Neuronal stem cell (in vitro differentiated cells): ENCODE measurements around the gene ATG101.

Experiments used
- DNase-seq: peaks from one replicate; pipeline ENCODE4 v3.0.0-alpha.2; 2013; ENCODE audit warnings: low spot score
- H2AFZ ChIP-seq: one replicate; pipeline ENCODE4 v1.6.1; 2013; ENCODE audit warnings: mild to moderate bottlenecking, low read length, inconsistent platforms
- H2AK5ac ChIP-seq: 2 replicates; pipeline ENCODE4 v1.6.1; 2013; ENCODE audit warnings: low read depth, mild to moderate bottlenecking, inconsistent platforms, low read length, moderate library complexity, mixed read lengths
- H2BK120ac ChIP-seq: 2 replicates; pipeline ENCODE4 v1.6.1; 2013; ENCODE audit warnings: low read depth, mild to moderate bottlenecking, inconsistent platforms, low read length, moderate library complexity, mixed read lengths
- H2BK12ac ChIP-seq: one replicate; pipeline ENCODE4 v1.6.1; 2013; ENCODE audit warnings: low read length, inconsistent platforms
- H2BK15ac ChIP-seq: 2 replicates; pipeline ENCODE4 v1.6.1; 2013; ENCODE audit warnings: mild to moderate bottlenecking, low read length, inconsistent platforms, mixed read lengths
- H2BK5ac ChIP-seq: one replicate; pipeline ENCODE4 v1.6.1; 2013; ENCODE audit warnings: inconsistent platforms, mild to moderate bottlenecking, low read length, moderate library complexity
- H3K14ac ChIP-seq: one replicate; pipeline ENCODE4 v1.6.1; 2013; ENCODE audit warnings: low read length, inconsistent platforms
- H3K18ac ChIP-seq: 2 replicates; pipeline ENCODE4 v1.6.1; 2013; ENCODE audit warnings: low read length, inconsistent platforms
- H3K23ac ChIP-seq: 2 replicates; pipeline ENCODE4 v1.6.1; 2013; ENCODE audit warnings: low read depth, mild to moderate bottlenecking, mixed read lengths, low read length, inconsistent platforms; ENCODE audit not compliant: poor library complexity
- H3K27ac ChIP-seq: replicated peaks from 3 replicates; pipeline ENCODE4 v1.5.1; 2013; ENCODE audit warnings: low read length, inconsistent platforms
- H3K27me3 ChIP-seq, 3 experiments: 2 replicates each; pipeline ENCODE4 v1.6.1; 2013; ENCODE audit warnings: low read length in 3 of 3, mild to moderate bottlenecking in 2 of 3, inconsistent platforms in 1 of 3, low read depth in 1 of 3, mixed read lengths in 1 of 3, moderate library complexity in 1 of 3; ENCODE audit not compliant: control insufficient read depth in 3 of 3, insufficient read depth in 3 of 3
- H3K36me3 ChIP-seq, 2 donors: replicated peaks in 1 of 2; 2 replicates each; pipeline ENCODE4 v1.6.1; 2013; ENCODE audit warnings: low read length in 2 of 2; ENCODE audit not compliant: control insufficient read depth in 2 of 2, insufficient read depth in 2 of 2
- H3K4ac ChIP-seq: 2 replicates; pipeline ENCODE4 v1.6.1; 2013; ENCODE audit warnings: inconsistent platforms, mild to moderate bottlenecking, low read length, moderate library complexity
- H3K4me1 ChIP-seq, 2 donors: 1 replicate in 1 of 2; 2 replicates in 1 of 2; pipeline ENCODE4 v1.6.1; 2013; ENCODE audit warnings: low read length in 2 of 2, low read depth in 1 of 2; ENCODE audit not compliant: control insufficient read depth in 2 of 2, insufficient read depth in 1 of 2
- H3K4me2 ChIP-seq: one replicate; pipeline ENCODE4 v1.6.1; 2013; ENCODE audit warnings: mild to moderate bottlenecking, low read length, inconsistent platforms; ENCODE audit not compliant: insufficient read depth, poor library complexity, severe bottlenecking
- H3K4me3 ChIP-seq, 2 donors: 2 replicates each; pipeline ENCODE4 v1.5.1; 2013; ENCODE audit warnings: low read length in 2 of 2, mild to moderate bottlenecking in 2 of 2, inconsistent platforms in 1 of 2, moderate library complexity in 1 of 2
- H3K79me1 ChIP-seq: one replicate; pipeline ENCODE4 v1.6.1; 2013; ENCODE audit warnings: low read depth, mild to moderate bottlenecking, inconsistent platforms, low read length, moderate library complexity
- H3K9ac ChIP-seq: one replicate; pipeline ENCODE4 v1.6.1; 2013; ENCODE audit warnings: mild to moderate bottlenecking, low read depth, low read length, inconsistent platforms; ENCODE audit not compliant: poor library complexity
- H3K9me3 ChIP-seq, 2 donors: replicated peaks in 1 of 2; 2 replicates each; pipeline versions ENCODE3 to v1.6.1; 2013; ENCODE audit warnings: low read length in 2 of 2, mild to moderate bottlenecking in 2 of 2, inconsistent platforms in 1 of 2, low read depth in 1 of 2, mixed read lengths in 1 of 2, moderate library complexity in 1 of 2; ENCODE audit not compliant: control insufficient read depth in 2 of 2, insufficient read depth in 1 of 2
- H4K8ac ChIP-seq: one replicate; pipeline ENCODE4 v1.6.1; 2013; ENCODE audit warnings: low read depth, mild to moderate bottlenecking, inconsistent platforms, low read length, moderate library complexity
- H4K91ac ChIP-seq: one replicate; pipeline ENCODE4 v1.6.1; 2013; ENCODE audit warnings: low read length, low read depth, mild to moderate bottlenecking, inconsistent platforms; ENCODE audit not compliant: poor library complexity
- WGBS, 2 donors: extraction: QIAGEN DNeasy Blood & Tissue Kit; methylation state at CpG; one replicate each; pipeline ENCODE4 v1.1.7; 2013; ENCODE audit warnings: missing lambda C conversion rate in 2 of 2, mixed read lengths in 1 of 2; ENCODE audit not compliant: insufficient read length in 2 of 2, insufficient replicate concordance in 1 of 2; ENCODE audit errors: extremely low coverage in 2 of 2; 5-methylcytosine and 5-hydroxymethylcytosine counted together

ATG101 gene

DNA sequence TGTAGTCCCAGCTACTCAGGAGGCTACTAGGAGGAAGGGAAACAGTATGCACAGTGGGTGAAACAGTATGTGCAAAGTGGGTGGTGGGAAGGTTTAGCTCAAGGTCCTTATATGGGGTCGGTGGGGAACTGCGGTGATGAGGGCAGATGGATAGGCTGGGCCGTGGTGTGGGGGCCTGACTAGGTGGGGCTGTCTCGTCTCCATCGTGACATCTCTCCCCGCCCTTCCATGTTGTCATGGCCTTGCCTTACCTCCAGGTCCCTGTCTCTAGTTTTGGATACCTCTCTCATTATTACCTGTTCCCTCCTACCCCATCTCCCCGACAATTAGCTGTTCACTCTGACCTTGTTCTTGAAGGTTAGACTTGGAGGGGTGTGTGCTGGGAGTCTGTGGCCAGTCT lies 22.9 kb upstream of the ATG101 start:
- H4K91ac ChIP-seq = no peak overlapping the region
- WGBS, 2 donors = no CpG with 5 or more reads among the region's 7 CpGs
- H4K8ac ChIP-seq = no peak overlapping the region
- no peak overlapping the region for H2AFZ ChIP-seq
- H3K18ac ChIP-seq = no peak overlapping the region
- no peak overlapping the region for H3K14ac ChIP-seq
- H2BK12ac ChIP-seq = no peak overlapping the region
- H2BK120ac ChIP-seq = no peak overlapping the region
- no peak for DNase-seq
- H3K4me1 ChIP-seq = peaks cover 3 to 12% of the 10 kb centered on the region in 2 donors
- no peak overlapping the region for H2AK5ac ChIP-seq
- H3K4me2 ChIP-seq = no peak overlapping the region
- no peak overlapping the region for H2BK15ac ChIP-seq
- H3K27ac ChIP-seq = no peak overlapping the region
- H3K79me1 ChIP-seq = no peaks in the 10 kb centered on the region
- peaks cover 0 to 15% (median 0%) of the 10 kb centered on the region in 3 experiments for H3K27me3 ChIP-seq
- peaks cover 6 to 30% of the 10 kb centered on the region in 2 donors for H3K36me3 ChIP-seq
- no peaks in the 10 kb centered on the region for H3K9me3 ChIP-seq
- H3K4me3 ChIP-seq = no peak overlapping the region
- no peak overlapping the region for H3K9ac ChIP-seq
- no peak overlapping the region for H3K23ac ChIP-seq
- H3K4ac ChIP-seq = no peak overlapping the region
- H2BK5ac ChIP-seq = no peak overlapping the region

DNA sequence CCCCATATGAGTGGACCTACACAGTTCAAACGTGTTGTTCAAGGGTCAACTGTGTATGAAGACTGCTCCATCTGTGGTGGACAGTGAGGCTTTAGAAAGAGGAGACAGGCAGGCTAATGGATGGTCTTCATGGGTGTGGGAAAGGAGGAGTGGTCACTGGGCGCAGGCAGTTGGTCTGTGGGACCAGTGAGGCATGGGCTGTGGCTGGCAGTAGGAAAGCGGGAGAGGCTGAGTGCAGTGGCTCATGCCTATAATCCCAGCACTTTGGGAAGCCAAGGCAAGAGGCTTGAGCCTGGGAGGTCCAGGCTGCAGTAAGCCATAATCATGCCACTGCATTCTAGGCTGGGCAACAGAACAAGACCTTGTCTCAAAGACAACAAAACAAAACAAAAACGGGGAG lies 20.5 kb upstream of the ATG101 start:
- Histone ChIP-seq H3K36me3 (peaks cover 2 to 17% of the 10 kb centered on the region in 2 donors), H3K27ac (no peak overlapping the region), H3K4me1 (peaks cover 8 to 17% of the 10 kb centered on the region in 2 donors), H3K9me3 (no peaks in the 10 kb centered on the region), H3K27me3 (peaks cover 0 to 15% (median 0%) of the 10 kb centered on the region in 3 experiments), H2BK120ac (no peak overlapping the region), H3K79me1 (no peaks in the 10 kb centered on the region), H3K14ac (no peak overlapping the region), H3K23ac (no peak overlapping the region), H3K18ac (no peak overlapping the region), H3K4me2 (no peak overlapping the region), H3K4ac (no peak overlapping the region), H4K8ac (no peak overlapping the region), H2AK5ac (no peak overlapping the region), H2AFZ (no peak overlapping the region), H2BK5ac (no peak overlapping the region), H2BK15ac (no peak overlapping the region), H2BK12ac (no peak overlapping the region), H3K4me3 (no peak overlapping the region), H4K91ac (no peak overlapping the region), H3K9ac (peak overlapping the region; percentile 27)
- no CpG with 5 or more reads among the region's 4 CpGs for WGBS, 2 donors
- no peak for DNase-seq

DNA sequence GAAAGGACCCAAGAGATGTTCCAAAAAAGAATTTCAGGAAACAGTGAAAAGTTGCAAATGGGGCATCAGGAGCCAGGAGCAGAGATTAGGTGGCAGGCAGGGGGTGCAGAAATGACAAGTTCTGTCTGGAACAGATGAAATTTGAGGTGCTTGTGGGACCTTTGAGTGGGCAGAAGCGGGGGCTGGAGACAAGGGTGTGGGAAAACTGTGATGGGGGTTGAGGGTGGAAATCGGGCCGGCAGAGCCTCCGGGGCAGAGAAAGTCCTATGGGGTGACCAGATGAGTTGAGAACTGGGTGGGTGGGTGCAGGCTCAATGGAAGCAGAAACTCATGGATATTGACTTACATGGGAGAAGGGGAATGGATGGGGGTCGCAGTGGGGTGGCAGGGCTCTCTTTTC lies 20.1 kb upstream of the ATG101 start:
- Histone ChIP-seq H3K36me3 (peaks cover 4 to 20% of the 10 kb centered on the region in 2 donors), H2BK120ac (no peak overlapping the region), H2AFZ (no peak overlapping the region), H3K4ac (no peak overlapping the region), H2BK12ac (no peak overlapping the region), H2AK5ac (no peak overlapping the region), H3K14ac (no peak overlapping the region), H3K4me1 (peaks cover 8 to 17% of the 10 kb centered on the region in 2 donors), H2BK5ac (no peak overlapping the region), H3K9me3 (no peaks in the 10 kb centered on the region), H3K27me3 (peaks cover 0 to 15% (median 0%) of the 10 kb centered on the region in 3 experiments), H4K8ac (no peak overlapping the region), H3K23ac (peak overlapping the region; percentile 2), H3K4me2 (no peak overlapping the region), H3K27ac (no peak overlapping the region), H3K4me3 (no peak overlapping the region), H2BK15ac (no peak overlapping the region), H3K18ac (no peak overlapping the region), H4K91ac (no peak overlapping the region), H3K79me1 (no peaks in the 10 kb centered on the region), H3K9ac (no peak overlapping the region)
- no peak for DNase-seq
- no CpG with 5 or more reads among the region's 5 CpGs for WGBS, 2 donors

DNA sequence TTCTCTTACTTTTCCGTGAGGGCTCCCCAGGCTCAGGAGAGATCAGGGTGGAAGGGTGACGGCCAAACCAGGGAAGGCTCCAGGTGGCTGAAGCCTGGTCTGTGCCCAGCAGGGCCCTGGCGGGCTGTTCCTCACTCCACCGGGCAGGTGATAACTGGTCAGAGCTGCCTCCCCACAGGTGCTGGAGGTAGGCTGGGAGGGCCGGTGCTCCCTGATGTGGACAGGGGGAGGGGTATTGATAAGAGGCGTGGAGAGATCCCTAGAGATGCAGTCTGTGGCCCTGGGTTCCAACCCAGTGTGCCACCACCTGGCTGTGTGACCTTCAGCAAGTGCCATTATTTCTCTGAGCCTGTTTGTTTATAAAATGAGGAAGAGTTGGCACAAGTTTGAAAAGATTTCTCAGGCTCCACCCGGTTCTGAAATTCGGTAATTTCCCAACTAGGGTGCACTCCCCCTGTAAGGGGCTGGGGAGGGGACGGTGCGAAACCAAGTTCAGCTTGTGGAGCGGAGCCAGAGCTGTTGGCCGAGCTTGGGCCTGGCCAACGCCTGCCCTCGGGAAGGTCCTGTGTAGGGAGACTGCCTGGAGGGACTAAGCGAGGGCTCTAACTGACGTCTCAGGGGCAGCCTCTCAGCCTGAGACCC lies 19.5 kb upstream of the ATG101 start:
- H3K23ac ChIP-seq = peak overlapping the region; percentile 76
- H3K9ac ChIP-seq = peak overlapping the region; percentile 92
- H3K27me3 ChIP-seq = peaks cover 0 to 15% (median 0%) of the 10 kb centered on the region in 3 experiments
- no peak overlapping the region for H4K8ac ChIP-seq
- H3K4me3 ChIP-seq = peak overlapping the region; percentile 38 to 87
- H2BK12ac ChIP-seq = peak overlapping the region; percentile 99
- H3K27ac ChIP-seq = no peak overlapping the region
- H2BK5ac ChIP-seq = peak overlapping the region; percentile 40
- H3K18ac ChIP-seq = peak overlapping the region; percentile 99
- peak overlapping the region; percentile 82 for H2BK120ac ChIP-seq
- peak overlapping the region; percentile 71 for H3K4ac ChIP-seq
- H3K9me3 ChIP-seq = no peaks in the 10 kb centered on the region
- H3K4me2 ChIP-seq = peak overlapping the region; percentile 100
- H3K79me1 ChIP-seq = no peaks in the 10 kb centered on the region
- peak overlapping the region; percentile 54 for H2AK5ac ChIP-seq
- DNase-seq = no peak
- no CpG with 5 or more reads among the region's 16 CpGs for WGBS, 2 donors
- H2AFZ ChIP-seq = peak overlapping the region; percentile 87
- H4K91ac ChIP-seq = peak overlapping the region; percentile 50
- H2BK15ac ChIP-seq = peak overlapping the region; percentile 72
- peaks cover 8 to 22% of the 10 kb centered on the region in 2 donors for H3K36me3 ChIP-seq
- H3K4me1 ChIP-seq = peaks cover 8 to 17% of the 10 kb centered on the region in 2 donors
- H3K14ac ChIP-seq = peak overlapping the region; percentile 91
